ENCODE data around the gene MUC7.
"Not testable (repeated sequence)": the region's sequence is repeated elsewhere in the genome, so short reads cannot be mapped to it uniquely, and the experiment has no call there.

Gene MUC7

GRCh38 chr4:70471897-70472296, at the start of gene MUC7:
TSS of gene MUC7 (plus strand) at chr4:70472197. CDS start at chr4:70474022, 1,825 bp downstream.
- DNase-seq (ENCODE audit: low read depth in 2 of 2): no peak

GRCh38 chr4:70425306-70425705, 46.7 kb upstream of the MUC7 start:
- no peak for DNase-seq (ENCODE audit: low read depth in 2 of 2)

- no peak for DNase-seq (ENCODE audit: low read depth in 2 of 2)
Measured at GRCh38 chr4:70426789-70427188, 45.2 kb upstream of the MUC7 start.

GRCh38 chr4:70437197-70437596, 34.8 kb upstream of the MUC7 start:
- DNase-seq (ENCODE audit: low read depth in 2 of 2): no peak

- DNase-seq (ENCODE audit: low read depth in 2 of 2): no peak
Measured at GRCh38 chr4:70442474-70442873, 29.5 kb upstream of the MUC7 start.

- no peak for DNase-seq (ENCODE audit: low read depth in 2 of 2)
Measured at GRCh38 chr4:70443329-70443728, 28.7 kb upstream of the MUC7 start.

GRCh38 chr4:70449220-70449619, 22.8 kb upstream of the MUC7 start:
- DNase-seq (ENCODE audit: low read depth in 2 of 2): no peak

GRCh38 chr4:70452946-70453345, 19.1 kb upstream of the MUC7 start:
- DNase-seq (ENCODE audit: low read depth in 2 of 2): no peak

GRCh38 chr4:70463335-70463734, 8.7 kb upstream of the MUC7 start:
- DNase-seq (ENCODE audit: low read depth in 2 of 2): no peak

- no peak for DNase-seq (ENCODE audit: low read depth in 2 of 2)
Measured at GRCh38 chr4:70473679-70474078, 1.7 kb downstream of the MUC7 start.

- DNase-seq (ENCODE audit: low read depth in 2 of 2): no peak
Measured at GRCh38 chr4:70488748-70489147, 16.8 kb downstream of the MUC7 start.

- no peak for DNase-seq (ENCODE audit: low read depth in 2 of 2)
Measured at GRCh38 chr4:70496231-70496630, 24.2 kb downstream of the MUC7 start.

GRCh38 chr4:70501838-70502237, 29.8 kb downstream of the MUC7 start:
- DNase-seq (ENCODE audit: low read depth in 2 of 2): not testable (repeated sequence)

- DNase-seq (ENCODE audit: low read depth in 2 of 2): no peak
Measured at GRCh38 chr4:70504733-70505132, 32.7 kb downstream of the MUC7 start.

- DNase-seq (ENCODE audit: low read depth in 2 of 2): peak; percentile 30 to 33
Measured at GRCh38 chr4:70505151-70505748, 33.3 kb downstream of the MUC7 start.

- DNase-seq (ENCODE audit: low read depth in 2 of 2): no peak
Measured at GRCh38 chr4:70508801-70509200, 36.8 kb downstream of the MUC7 start.

GRCh38 chr4:70511365-70511764, 39.4 kb downstream of the MUC7 start:
- no peak for DNase-seq (ENCODE audit: low read depth in 2 of 2)

GRCh38 chr4:70515367-70516250, 43.6 kb downstream of the MUC7 start:
- no peak for DNase-seq (ENCODE audit: low read depth in 2 of 2)

GRCh38 chr4:70518269-70518668, 46.3 kb downstream of the MUC7 start, which contains the start of gene AMTN:
TSS of gene AMTN (plus strand) at chr4:70518569. CDS start at chr4:70518778, 209 bp downstream.
- DNase-seq (ENCODE audit: low read depth in 2 of 2): no peak

- no peak for DNase-seq (ENCODE audit: low read depth in 2 of 2)
Measured at GRCh38 chr4:70518716-70519115, 46.7 kb downstream of the MUC7 start.

- no peak for DNase-seq (ENCODE audit: low read depth in 2 of 2)
Measured at GRCh38 chr4:70522626-70523025, 50.6 kb downstream of the MUC7 start.

GRCh38 chr4:70530997-70531396, 59.0 kb downstream of the MUC7 start:
- no peak for DNase-seq (ENCODE audit: low read depth in 2 of 2)

- DNase-seq (ENCODE audit: low read depth in 2 of 2): no peak
Measured at GRCh38 chr4:70531981-70532380, 60.0 kb downstream of the MUC7 start.

All from stimulated activated CD4-positive, alpha-beta T cell treated with anti-CD3 and anti-CD28 coated beads, Interleukin-4, amount 100 ng/mL, for 48 hours (primary cell).